ENCODE data around the gene CDC7. TPM values are rescaled to one million over a fixed set of nuclear protein-coding genes. Genes with fewer than 3 reads are reported as not detected.

CDC7 gene
- total and polyA plus RNA-seq, 2 of the 13 experiments (the other 11 are each of a cell fraction or from before 2014, with no cell fraction given) = 2.5 to 12.6 TPM

- ATAC-seq (no peak), FAIRE-seq (no peak), DNase-seq (ENCODE audit: low spot score) (no peak)
- Histone ChIP-seq H3K4me1 (ENCODE audit: insufficient read depth, low read length) (no peaks in the 10 kb centered on the region), H3K79me2 (ENCODE audit: insufficient read depth, low read length) (no peaks in the 10 kb centered on the region), H3K27me3 (ENCODE audit: control insufficient read depth in 1 of 2, insufficient read depth in 2 of 2, low read length in 2 of 2) (no peaks in the 10 kb centered on the region), H4K20me1 (ENCODE audit: insufficient read depth, low read length) (no peaks in the 10 kb centered on the region), H3K9me3 (ENCODE audit: low read length) (no peaks in the 10 kb centered on the region), H3K36me3 (replicated peaks in 1 of 2; ENCODE audit: control insufficient read depth in 1 of 2, insufficient read depth in 2 of 2, low read length in 2 of 2) (peaks cover 0 to 3% of the 10 kb centered on the region in 2 experiments; a peak in 1 of 5 replicates), H3K27ac (ENCODE audit: extremely low read length, insufficient read depth, low read length) (no peak overlapping the region), H2AFZ (ENCODE audit: low read length) (no peak overlapping the region), H3K4me3 (replicated peaks in 1 of 3; ENCODE audit: insufficient read depth in 1 of 3, low read depth in 2 of 3, low read length in 3 of 3) (no peak overlapping the region), H3K9ac (ENCODE audit: insufficient read depth, low read depth, low read length) (no peak overlapping the region), H3K4me2 (ENCODE audit: low read depth, low read length) (no peak overlapping the region)
- intact Hi-C loops (cut with micrococcal nuclease; ENCODE audit: unreplicated experiment) = loop anchor here (1.0 kb wide), 1 partner anchor 417 kb away; no protein-coding TSS in a partner anchor
- POLR2A ChIA-PET = no interaction called here
- TF ChIP-seq ZFP36L2 (CRISPR knock-in tag; IDR thresholded peaks at IDR 0.05) (no peak), BRCA1 (CRISPR knock-in tag; IDR thresholded peaks at IDR 0.05) (no peak), RBAK (CRISPR knock-in tag; IDR thresholded peaks at IDR 0.05) (no peak), ZNF562 (CRISPR knock-in tag; IDR thresholded peaks at IDR 0.05; ENCODE audit: borderline replicate concordance) (no peak), NFAT5 (CRISPR knock-in tag; IDR thresholded peaks at IDR 0.05) (no peak), SATB2 (CRISPR knock-in tag; IDR thresholded peaks at IDR 0.05) (no peak)
- 83% methylated on average over 1 of the region's 1 CpG for WGBS (ENCODE audit: low lambda C conversion rate)
- no TSS peak for BruUV-seq (replicated peaks)
- in situ Hi-C loops (cut with HindIII; ENCODE audit: extremely low pct_ligation_motif_present, low pct_unique_long_range_greater_than_20kb) = loop anchor here (5.0 to 10.0 kb wide), 2 partner anchors 417 to 784 kb away; partner anchors contain the start of genes GLMN and RPAP2
- CTCF ChIA-PET (ENCODE audit: low intra/inter-chr PET ratio, low total read pairs) = interaction anchor here (1.9 kb wide), 1 partner anchor 416 kb away, joined by 15 read pairs; no protein-coding TSS in a partner anchor
These were observed 10.1 kb downstream of the CDC7 start for GRCh38 chr1:91510754-91511153.

Measured in HepG2 (cell line).